Right atrium auricular region (tissue), 2 donors: ENCODE data around the gene C5orf47. TPM values are rescaled to one million over a fixed set of nuclear protein-coding genes. Genes with fewer than 3 reads are reported as not detected.

Experiments
- DNase-seq: peaks from one replicate; pipeline ENCODE4 v3.0.0-alpha.2; 2019; ENCODE audit warnings: low spot score
- H3K27ac ChIP-seq, 2 donors: fragments of 200-600 bp; sonication (generic); 1 replicate in 1 of 2; 2 replicates in 1 of 2; pipeline ENCODE4 v1.5.1; 2016 to 2019
- H3K27me3 ChIP-seq, 2 donors: fragments of 200-600 bp; sonication (generic); one replicate each; pipeline versions ENCODE4 v1.5.1 to v1.6.0; 2017 to 2019
- H3K36me3 ChIP-seq: fragments of 200-600 bp; sonication (generic); one replicate; pipeline ENCODE4 v1.5.1; 2016
- H3K4me1 ChIP-seq, 2 donors: fragments of 200-600 bp; sonication (generic); one replicate each; pipeline versions ENCODE4 v1.5.1 to v1.6.0; 2017 to 2019
- H3K4me3 ChIP-seq, 2 donors: fragments of 200-600 bp; sonication (generic); 1 replicate in 1 of 2; 2 replicates in 1 of 2; pipeline ENCODE4 v1.5.1; 2017 to 2019; ENCODE audit warnings: mild to moderate bottlenecking in 1 of 2, moderate library complexity in 1 of 2
- H3K9me3 ChIP-seq, 2 donors: fragments of 200-600 bp; sonication (generic); one replicate each; pipeline ENCODE4 v1.5.1; 2019
- total RNA-seq, 2 donors: library from RNA; depleted of rRNA; stranded (reverse); fragments of >200 nt; gene quantifications; one replicate each; pipeline ENCODE4 v1.1.0, GENCODE V29; 2016
- TF ChIP-seq, protein P1 (sequence below), 2 donors: fragments of 200-600 bp; sonication (generic); IDR thresholded peaks; one replicate each; pipeline ENCODE4 v1.5.1; 2019; ENCODE audit warnings: antibody characterized with exemption in 2 of 2

Gene C5orf47
- total RNA-seq, 2 donors from 2014 or later: 0.12 TPM; not detected in 1

GRCh38 chr5:173945160-173945559 is 43.8 kb upstream of the C5orf47 start:
- DNase-seq: no peak
- H3K4me3 ChIP-seq: no peak overlapping the region
- TF ChIP-seq, protein P1, sequence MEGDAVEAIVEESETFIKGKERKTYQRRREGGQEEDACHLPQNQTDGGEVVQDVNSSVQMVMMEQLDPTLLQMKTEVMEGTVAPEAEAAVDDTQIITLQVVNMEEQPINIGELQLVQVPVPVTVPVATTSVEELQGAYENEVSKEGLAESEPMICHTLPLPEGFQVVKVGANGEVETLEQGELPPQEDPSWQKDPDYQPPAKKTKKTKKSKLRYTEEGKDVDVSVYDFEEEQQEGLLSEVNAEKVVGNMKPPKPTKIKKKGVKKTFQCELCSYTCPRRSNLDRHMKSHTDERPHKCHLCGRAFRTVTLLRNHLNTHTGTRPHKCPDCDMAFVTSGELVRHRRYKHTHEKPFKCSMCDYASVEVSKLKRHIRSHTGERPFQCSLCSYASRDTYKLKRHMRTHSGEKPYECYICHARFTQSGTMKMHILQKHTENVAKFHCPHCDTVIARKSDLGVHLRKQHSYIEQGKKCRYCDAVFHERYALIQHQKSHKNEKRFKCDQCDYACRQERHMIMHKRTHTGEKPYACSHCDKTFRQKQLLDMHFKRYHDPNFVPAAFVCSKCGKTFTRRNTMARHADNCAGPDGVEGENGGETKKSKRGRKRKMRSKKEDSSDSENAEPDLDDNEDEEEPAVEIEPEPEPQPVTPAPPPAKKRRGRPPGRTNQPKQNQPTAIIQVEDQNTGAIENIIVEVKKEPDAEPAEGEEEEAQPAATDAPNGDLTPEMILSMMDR (IDR thresholded peaks at IDR 0.05): no peak
- peaks cover 0 to 29% of the 10 kb centered on the region in 2 donors for H3K4me1 ChIP-seq
- peaks cover 48% of the 10 kb centered on the region for H3K36me3 ChIP-seq
- H3K9me3 ChIP-seq: no peaks in the 10 kb centered on the region
- no peaks in the 10 kb centered on the region for H3K27me3 ChIP-seq
- no peak overlapping the region for H3K27ac ChIP-seq

DNA sequence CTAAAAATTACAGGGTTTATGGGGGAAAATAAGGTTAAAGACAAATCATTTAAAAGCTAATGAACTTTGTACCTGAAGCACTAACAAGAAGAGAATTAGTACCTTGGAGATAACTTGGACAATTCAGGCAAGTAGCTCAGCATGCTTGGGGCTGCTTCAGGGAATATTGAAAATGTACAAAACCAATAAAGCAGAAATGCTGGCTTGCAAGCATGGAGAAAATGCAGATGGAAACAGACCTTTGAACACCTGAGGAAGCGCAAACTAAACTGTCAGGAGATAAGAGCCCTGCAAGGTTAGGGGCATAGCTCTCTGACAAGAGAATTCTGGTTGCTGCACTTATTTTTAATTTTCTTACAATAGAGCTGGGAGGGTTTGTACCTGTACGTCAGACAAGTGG is 42.6 kb upstream of the C5orf47 start:
- Histone ChIP-seq H3K9me3 (no peaks in the 10 kb centered on the region), H3K4me3 (no peak overlapping the region), H3K36me3 (peaks cover 50% of the 10 kb centered on the region), H3K27me3 (no peaks in the 10 kb centered on the region), H3K27ac (no peak overlapping the region), H3K4me1 (peaks cover 0 to 24% of the 10 kb centered on the region in 2 donors)
- TF ChIP-seq, protein P1 (IDR thresholded peaks at IDR 0.05): no peak
- no peak for DNase-seq

DNA sequence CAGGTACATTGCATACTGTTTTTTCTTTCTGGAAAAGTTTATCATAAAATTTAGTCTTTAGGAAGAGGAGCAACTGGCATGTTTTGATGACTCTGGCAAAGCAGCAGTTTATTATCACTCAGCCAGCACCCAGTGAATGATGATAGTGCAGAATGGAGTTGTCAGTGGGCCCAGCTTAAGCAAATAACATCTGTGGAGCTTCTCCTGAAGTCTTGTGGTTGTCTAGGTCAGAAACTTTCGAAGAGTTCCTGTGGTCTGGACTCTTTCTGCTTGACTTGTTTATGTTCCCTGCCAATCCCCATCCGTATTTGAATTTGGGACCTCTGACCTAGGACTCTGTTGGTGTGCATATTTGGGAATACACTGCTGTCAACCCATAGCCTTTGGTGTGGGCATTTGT is 38.1 kb upstream of the C5orf47 start:
- TF ChIP-seq, protein P1 (IDR thresholded peaks at IDR 0.05): no peak

DNA sequence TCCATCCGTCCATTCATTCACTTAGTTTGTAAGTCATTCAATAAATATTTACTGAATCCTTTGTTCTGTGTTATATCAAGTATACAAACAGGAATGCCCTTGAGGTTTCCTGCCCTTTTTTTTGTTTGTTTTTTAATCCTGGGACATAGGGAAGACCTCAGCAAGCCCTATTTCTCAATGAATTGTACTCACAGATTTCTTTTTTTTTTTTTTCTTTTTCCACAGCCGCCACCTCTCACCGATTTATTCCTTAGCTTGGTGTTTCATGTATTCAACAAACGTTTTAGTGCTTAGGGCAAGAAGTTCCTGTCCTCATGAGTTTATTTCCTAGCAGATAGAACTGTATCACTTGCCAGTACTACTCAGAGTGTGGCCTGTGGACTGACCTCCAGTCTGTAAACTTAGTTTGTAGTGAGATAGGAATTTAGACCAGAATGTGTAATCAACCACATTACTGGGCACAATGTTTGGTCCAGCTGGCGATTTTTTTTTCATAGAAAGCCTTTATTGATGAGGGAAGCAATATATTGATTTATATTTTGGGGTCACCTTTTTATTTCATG is 35.4 kb upstream of the C5orf47 start:
- TF ChIP-seq, protein P1 (IDR thresholded peaks at IDR 0.05): no peak
- no peaks in the 10 kb centered on the region for H3K9me3 ChIP-seq
- DNase-seq: no peak
- no peak overlapping the region for H3K4me3 ChIP-seq
- H3K36me3 ChIP-seq: peaks cover 75% of the 10 kb centered on the region
- peaks cover 0 to 11% of the 10 kb centered on the region in 2 donors for H3K4me1 ChIP-seq
- peak overlapping the region; percentile 76 to 77 for H3K27ac ChIP-seq
- no peaks in the 10 kb centered on the region for H3K27me3 ChIP-seq

More for the DNA sequence above, 38.1 kb upstream of the C5orf47 start:
- Histone ChIP-seq H3K9me3 (no peaks in the 10 kb centered on the region), H3K4me1 (peaks cover 0 to 8% of the 10 kb centered on the region in 2 donors), H3K36me3 (peaks cover 76% of the 10 kb centered on the region), H3K4me3 (no peak overlapping the region), H3K27me3 (no peaks in the 10 kb centered on the region), H3K27ac (peak overlapping the region in 1 of 2 donors; percentile 7)
- no peak for DNase-seq

GRCh38 chr5:173954671-173955521 is 34.1 kb upstream of the C5orf47 start:
- peaks cover 68% of the 10 kb centered on the region for H3K36me3 ChIP-seq
- H3K4me1 ChIP-seq: peaks cover 0 to 11% of the 10 kb centered on the region in 2 donors
- H3K27me3 ChIP-seq: no peaks in the 10 kb centered on the region
- no peaks in the 10 kb centered on the region for H3K9me3 ChIP-seq
- TF ChIP-seq, protein P1 (IDR thresholded peaks at IDR 0.05): no peak
- H3K27ac ChIP-seq: peak overlapping the region; percentile 76 to 77
- no peak for DNase-seq
- H3K4me3 ChIP-seq: no peak overlapping the region
